ENCODE data around the gene SLK.

Gene SLK

GRCh38 chr10:103998805-103999204 is 31.9 kb downstream of the SLK start:
- no peak for TF ChIP-seq SIN3A (IDR thresholded peaks at IDR 0.05; ENCODE audit: borderline replicate concordance, insufficient read depth, low read length)
- TF ChIP-seq TAF1 (IDR thresholded peaks at IDR 0.05; ENCODE audit: borderline replicate concordance, insufficient read depth, low read length), result no peak
- no peak for TF ChIP-seq POLR2AphosphoS5 (IDR thresholded peaks at IDR 0.05; ENCODE audit: low read depth, low read length)
- no peak for TF ChIP-seq REST (IDR thresholded peaks at IDR 0.05; ENCODE audit: insufficient read depth in 1 of 2, low read depth in 2 of 2, low read length in 2 of 2)
- no peak for TF ChIP-seq FOXP2 (optimal IDR thresholded peaks at IDR 0.05; ENCODE audit: borderline replicate concordance, extremely low read depth, extremely low read length, insufficient read depth)

- TF ChIP-seq FOXP2 (optimal IDR thresholded peaks at IDR 0.05; ENCODE audit: borderline replicate concordance, extremely low read depth, extremely low read length, insufficient read depth) (no peak), SIN3A (IDR thresholded peaks at IDR 0.05; ENCODE audit: borderline replicate concordance, insufficient read depth, low read length) (no peak), TAF1 (IDR thresholded peaks at IDR 0.05; ENCODE audit: borderline replicate concordance, insufficient read depth, low read length) (no peak), POLR2AphosphoS5 (IDR thresholded peaks at IDR 0.05; ENCODE audit: low read depth, low read length) (no peak), REST (IDR thresholded peaks at IDR 0.05; ENCODE audit: insufficient read depth in 1 of 2, low read depth in 2 of 2, low read length in 2 of 2) (no peak)
Measured at GRCh38 chr10:104002911-104003310, 36.0 kb downstream of the SLK start.

- TF ChIP-seq SIN3A (IDR thresholded peaks at IDR 0.05; ENCODE audit: borderline replicate concordance, insufficient read depth, low read length), result no peak
- TF ChIP-seq TAF1 (IDR thresholded peaks at IDR 0.05; ENCODE audit: borderline replicate concordance, insufficient read depth, low read length), result no peak
- TF ChIP-seq FOXP2 (optimal IDR thresholded peaks at IDR 0.05; ENCODE audit: borderline replicate concordance, extremely low read depth, extremely low read length, insufficient read depth), result no peak
- no peak for TF ChIP-seq POLR2AphosphoS5 (IDR thresholded peaks at IDR 0.05; ENCODE audit: low read depth, low read length)
- no peak for TF ChIP-seq REST (IDR thresholded peaks at IDR 0.05; ENCODE audit: insufficient read depth in 1 of 2, low read depth in 2 of 2, low read length in 2 of 2)
Measured at GRCh38 chr10:104005172-104005863, 38.4 kb downstream of the SLK start.

GRCh38 chr10:104011904-104012303 is 45.0 kb downstream of the SLK start:
- TF ChIP-seq TAF1 (IDR thresholded peaks at IDR 0.05; ENCODE audit: borderline replicate concordance, insufficient read depth, low read length), result no peak
- no peak for TF ChIP-seq FOXP2 (optimal IDR thresholded peaks at IDR 0.05; ENCODE audit: borderline replicate concordance, extremely low read depth, extremely low read length, insufficient read depth)
- TF ChIP-seq POLR2AphosphoS5 (IDR thresholded peaks at IDR 0.05; ENCODE audit: low read depth, low read length), result no peak
- TF ChIP-seq SIN3A (IDR thresholded peaks at IDR 0.05; ENCODE audit: borderline replicate concordance, insufficient read depth, low read length), result no peak
- TF ChIP-seq REST (IDR thresholded peaks at IDR 0.05; ENCODE audit: insufficient read depth in 1 of 2, low read depth in 2 of 2, low read length in 2 of 2), result no peak

All from PFSK-1 (cell line).